ENCODE results near the gene SRGAP1.

SRGAP1 gene

GRCh38 chr12:63826006-63826585, 18.4 kb upstream of the SRGAP1 start:
- no peak overlapping the region for H3K27ac ChIP-seq (replicated peaks)
- no peak overlapping the region for H3K4me3 ChIP-seq (replicated peaks; ENCODE audit: insufficient read depth, low read length)
- TF ChIP-seq, protein P1, sequence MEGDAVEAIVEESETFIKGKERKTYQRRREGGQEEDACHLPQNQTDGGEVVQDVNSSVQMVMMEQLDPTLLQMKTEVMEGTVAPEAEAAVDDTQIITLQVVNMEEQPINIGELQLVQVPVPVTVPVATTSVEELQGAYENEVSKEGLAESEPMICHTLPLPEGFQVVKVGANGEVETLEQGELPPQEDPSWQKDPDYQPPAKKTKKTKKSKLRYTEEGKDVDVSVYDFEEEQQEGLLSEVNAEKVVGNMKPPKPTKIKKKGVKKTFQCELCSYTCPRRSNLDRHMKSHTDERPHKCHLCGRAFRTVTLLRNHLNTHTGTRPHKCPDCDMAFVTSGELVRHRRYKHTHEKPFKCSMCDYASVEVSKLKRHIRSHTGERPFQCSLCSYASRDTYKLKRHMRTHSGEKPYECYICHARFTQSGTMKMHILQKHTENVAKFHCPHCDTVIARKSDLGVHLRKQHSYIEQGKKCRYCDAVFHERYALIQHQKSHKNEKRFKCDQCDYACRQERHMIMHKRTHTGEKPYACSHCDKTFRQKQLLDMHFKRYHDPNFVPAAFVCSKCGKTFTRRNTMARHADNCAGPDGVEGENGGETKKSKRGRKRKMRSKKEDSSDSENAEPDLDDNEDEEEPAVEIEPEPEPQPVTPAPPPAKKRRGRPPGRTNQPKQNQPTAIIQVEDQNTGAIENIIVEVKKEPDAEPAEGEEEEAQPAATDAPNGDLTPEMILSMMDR (IDR thresholded peaks at IDR 0.05; ENCODE audit: insufficient read depth, low read length): peak; percentile 65
- peak; percentile 47; the same call in 1 of the 2 replicates for TF ChIP-seq SPI1 (IDR thresholded peaks at IDR 0.05; ENCODE audit: borderline replicate concordance, low read depth)
- no peak for TF ChIP-seq GABPA (IDR thresholded peaks at IDR 0.05; ENCODE audit: low read depth)
- H3K27me3 ChIP-seq (ENCODE audit: insufficient read depth, poor library complexity, severe bottlenecking): peaks cover 2% of the 10 kb centered on the region
- peak in 1 of 2 experiments; percentile 26 for DNase-seq (ENCODE audit: low read depth in 1 of 2, low spot score in 1 of 2)

- TF ChIP-seq, protein P1 (IDR thresholded peaks at IDR 0.05; ENCODE audit: insufficient read depth, low read length): no peak
- TF ChIP-seq REST (IDR thresholded peaks at IDR 0.05; ENCODE audit: insufficient replicate concordance, low read depth): no peak
- no peak for TF ChIP-seq POLR2AphosphoS5 (IDR thresholded peaks at IDR 0.05; ENCODE audit: low read depth)
- TF ChIP-seq GABPA (IDR thresholded peaks at IDR 0.05; ENCODE audit: low read depth): no peak
- no peak for TF ChIP-seq SPI1 (IDR thresholded peaks at IDR 0.05; ENCODE audit: borderline replicate concordance, low read depth)
- Histone ChIP-seq H3K27me3 (ENCODE audit: insufficient read depth, poor library complexity, severe bottlenecking) (no peaks in the 10 kb centered on the region), H3K4me3 (replicated peaks; ENCODE audit: insufficient read depth, low read length) (no peak overlapping the region), H3K27ac (replicated peaks) (no peak overlapping the region)
- no peak for DNase-seq (ENCODE audit: low read depth in 1 of 2, low spot score in 1 of 2)
Measured at GRCh38 chr12:63828867-63829266, 15.6 kb upstream of the SRGAP1 start.

DNA sequence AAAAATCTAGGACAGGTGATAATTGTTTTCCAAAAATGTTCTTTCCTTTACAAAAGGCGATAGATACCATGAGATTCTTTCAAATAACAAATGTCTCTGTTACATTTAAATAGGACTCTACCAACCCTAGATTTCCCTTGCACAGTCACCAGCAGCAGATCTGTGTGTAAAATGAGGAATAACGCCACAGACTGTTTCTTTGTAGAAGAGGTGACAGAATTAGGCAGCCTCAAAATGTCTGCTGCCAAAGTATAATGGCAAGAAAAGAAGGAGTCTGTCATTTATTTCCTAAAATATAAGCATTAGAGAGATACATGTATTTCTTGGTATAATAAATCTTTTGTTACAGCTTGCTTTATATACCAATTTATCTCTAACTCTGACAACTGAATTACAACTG, 8.5 kb upstream of the SRGAP1 start:
- Histone ChIP-seq H3K27ac (replicated peaks) (no peak overlapping the region), H3K4me3 (replicated peaks; ENCODE audit: insufficient read depth, low read length) (no peak overlapping the region), H3K27me3 (ENCODE audit: insufficient read depth, poor library complexity, severe bottlenecking) (peaks cover 2% of the 10 kb centered on the region)
- TF ChIP-seq GABPA (IDR thresholded peaks at IDR 0.05; ENCODE audit: low read depth) (no peak), POLR2AphosphoS5 (IDR thresholded peaks at IDR 0.05; ENCODE audit: low read depth) (no peak), REST (IDR thresholded peaks at IDR 0.05; ENCODE audit: insufficient replicate concordance, low read depth) (no peak), SPI1 (IDR thresholded peaks at IDR 0.05; ENCODE audit: borderline replicate concordance, low read depth) (no peak)
- TF ChIP-seq, protein P1 (IDR thresholded peaks at IDR 0.05; ENCODE audit: insufficient read depth, low read length): no peak
- DNase-seq (ENCODE audit: low read depth in 1 of 2, low spot score in 1 of 2): no peak

DNA sequence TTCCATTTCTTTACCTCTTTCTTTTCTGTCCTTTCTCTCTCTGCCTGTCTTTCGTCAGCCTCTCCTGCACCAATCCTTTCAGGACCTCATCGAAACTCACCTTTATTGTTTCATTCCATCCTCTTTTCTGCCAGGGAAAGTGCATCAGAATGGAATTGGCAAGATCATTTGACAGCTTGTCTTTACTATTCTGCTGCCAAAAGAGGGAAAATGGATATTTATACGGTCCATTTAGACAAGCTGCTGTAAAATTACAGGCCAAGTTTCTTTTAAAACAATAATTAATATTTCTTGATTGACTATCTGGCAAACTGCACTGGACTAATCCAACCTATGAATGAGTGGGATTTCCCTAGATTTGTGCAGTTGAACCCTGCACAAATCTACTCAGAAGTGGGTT, 7.6 kb upstream of the SRGAP1 start:
- Histone ChIP-seq H3K4me3 (replicated peaks; ENCODE audit: insufficient read depth, low read length) (no peak overlapping the region), H3K27me3 (ENCODE audit: insufficient read depth, poor library complexity, severe bottlenecking) (peaks cover 2% of the 10 kb centered on the region), H3K27ac (replicated peaks) (no peak overlapping the region)
- DNase-seq (ENCODE audit: low read depth in 1 of 2, low spot score in 1 of 2): no peak
- TF ChIP-seq REST (IDR thresholded peaks at IDR 0.05; ENCODE audit: insufficient replicate concordance, low read depth): no peak
- TF ChIP-seq, protein P1 (IDR thresholded peaks at IDR 0.05; ENCODE audit: insufficient read depth, low read length): no peak
- no peak for TF ChIP-seq GABPA (IDR thresholded peaks at IDR 0.05; ENCODE audit: low read depth)
- no peak for TF ChIP-seq SPI1 (IDR thresholded peaks at IDR 0.05; ENCODE audit: borderline replicate concordance, low read depth)
- no peak for TF ChIP-seq POLR2AphosphoS5 (IDR thresholded peaks at IDR 0.05; ENCODE audit: low read depth)

Data from HL-60 (cell line).